Natural killer cell (primary cell): ENCODE measurements around the gene B3GALT6. TPM values are rescaled to one million over a fixed set of nuclear protein-coding genes. Genes with fewer than 3 reads are reported as not detected.

Experiments used
- ATAC-seq, 3 donors: fragments of 150-1000 bp in 2 of 3; fragments of 200-7000 bp in 1 of 3; cut with Tn5 transposase; 1 replicate in 1 of 3; 2 replicates in 2 of 3; pipeline ENCODE4 v1.10.0; 2021; ENCODE audit warnings: mild to moderate bottlenecking in 2 of 3, moderate library complexity in 2 of 3
- DNase-seq, 2 donors: peaks; one replicate each; pipeline versions ENCODE4 v3.0.0 to v3.0.0-alpha.2; 2013 to 2021; ENCODE audit warnings: mixed read lengths in 1 of 2
- H3K27ac ChIP-seq: one replicate; pipeline ENCODE4 v1.5.1; 2013; ENCODE audit warnings: mild to moderate bottlenecking, low read length
- H3K27me3 ChIP-seq: one replicate; pipeline ENCODE4 v1.6.1; 2013; ENCODE audit warnings: low read length; ENCODE audit not compliant: control insufficient read depth, insufficient read depth
- H3K36me3 ChIP-seq: one replicate; pipeline ENCODE4 v1.6.1; 2013; ENCODE audit warnings: low read length; ENCODE audit not compliant: control insufficient read depth, insufficient read depth
- H3K4me1 ChIP-seq: one replicate; pipeline ENCODE4 v1.6.1; 2013; ENCODE audit warnings: low read length; ENCODE audit not compliant: control insufficient read depth, insufficient read depth
- H3K4me3 ChIP-seq: one replicate; pipeline ENCODE4 v1.5.1; 2013; ENCODE audit warnings: low read length
- H3K9me3 ChIP-seq: one replicate; pipeline ENCODE4 v1.6.1; 2013; ENCODE audit warnings: low read length; ENCODE audit not compliant: control insufficient read depth, insufficient read depth
- H3K27ac Mint-ChIP-seq, 2 donors: one replicate each; pipeline ENCODE4 v1.8.0; 2022; ENCODE audit warnings: mild to moderate bottlenecking in 2 of 2, mixed read lengths in 2 of 2, moderate library complexity in 1 of 2
- H3K27me3 Mint-ChIP-seq, 2 donors: one replicate each; pipeline ENCODE4 v1.8.0; 2022; ENCODE audit warnings: low read depth in 2 of 2, mixed read lengths in 2 of 2
- H3K36me3 Mint-ChIP-seq: one replicate; pipeline ENCODE4 v1.8.0; 2022; ENCODE audit warnings: mixed read lengths
- H3K4me1 Mint-ChIP-seq, 2 donors: one replicate each; pipeline ENCODE4 v1.8.0; 2022; ENCODE audit warnings: mixed read lengths in 2 of 2
- H3K4me3 Mint-ChIP-seq: one replicate; pipeline ENCODE4 v1.8.0; 2022; ENCODE audit warnings: mild to moderate bottlenecking, moderate library complexity, mixed read lengths
- H3K9me3 Mint-ChIP-seq, 2 donors: one replicate each; pipeline ENCODE4 v1.8.0; 2022; ENCODE audit warnings: mixed read lengths in 2 of 2
- WGBS: methylation state at CpG from one replicate; pipeline ENCODE4 v1.1.7; 2013; ENCODE audit warnings: missing lambda C conversion rate; ENCODE audit not compliant: insufficient coverage; 5-methylcytosine and 5-hydroxymethylcytosine counted together
- intact Hi-C: fragments of 100-400 bp; cut with micrococcal nuclease; formaldehyde crosslinking; loops from one replicate; pipeline ENCODE4 v1.14.2; 2022
- total RNA-seq, 4 donors: library from RNA; stranded (reverse); fragments of 120-200 nt in 1 of 4; gene quantifications; one replicate each; pipeline versions ENCODE4 v1.2.3 to v1.2.4, GENCODE V29; 2013 to 2022
- TF ChIP-seq, protein P1 (sequence below): fragments of 200-600 bp; IDR thresholded peaks from one replicate; pipeline ENCODE4 v1.8.0; 2022; ENCODE audit warnings: antibody characterized with exemption

B3GALT6 gene
- total RNA-seq, 3 donors from 2014 or later (not counting 1 experiment from before 2014, with no cell fraction given) = 13.7 to 16.5 (median 16.3) TPM

DNA sequence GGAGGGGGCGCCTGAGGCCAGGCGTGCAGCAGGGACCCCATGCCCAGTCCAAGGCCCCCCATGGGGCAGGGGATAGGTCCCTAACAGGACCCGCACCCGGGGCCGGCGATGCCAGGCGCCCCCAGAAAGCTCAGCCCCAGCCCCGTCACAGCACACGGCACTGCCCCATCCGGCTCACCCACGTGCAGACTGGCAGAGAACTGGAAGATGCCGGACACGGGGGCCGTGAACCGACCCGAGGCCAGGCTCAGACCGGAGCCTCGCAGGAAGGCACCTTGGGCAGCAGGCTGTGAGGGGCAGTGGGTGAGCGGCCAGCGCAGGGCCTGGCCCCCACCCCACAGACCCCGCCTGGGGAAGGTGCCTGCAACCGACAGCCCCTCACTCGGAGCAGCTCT, 11.2 kb downstream of the B3GALT6 start:
- Mint-ChIP-seq H3K27ac (no peak overlapping the region), H3K4me1 (no peaks in the 10 kb centered on the region), H3K36me3 (no peaks in the 10 kb centered on the region), H3K9me3 (no peaks in the 10 kb centered on the region), H3K27me3 (no peaks in the 10 kb centered on the region), H3K4me3 (no peak overlapping the region)
- no peaks in the 10 kb centered on the region for H3K9me3 ChIP-seq
- no peak overlapping the region for H3K27ac ChIP-seq
- ATAC-seq (no peak), DNase-seq (no peak)
- peaks cover 2% of the 10 kb centered on the region for H3K4me1 ChIP-seq
- peaks cover 13% of the 10 kb centered on the region for H3K27me3 ChIP-seq
- intact Hi-C loops = no loop called here
- no peak overlapping the region for H3K4me3 ChIP-seq
- 91% methylated on average over 23 of the region's 23 CpGs for WGBS
- no peaks in the 10 kb centered on the region for H3K36me3 ChIP-seq
- TF ChIP-seq, protein P1, sequence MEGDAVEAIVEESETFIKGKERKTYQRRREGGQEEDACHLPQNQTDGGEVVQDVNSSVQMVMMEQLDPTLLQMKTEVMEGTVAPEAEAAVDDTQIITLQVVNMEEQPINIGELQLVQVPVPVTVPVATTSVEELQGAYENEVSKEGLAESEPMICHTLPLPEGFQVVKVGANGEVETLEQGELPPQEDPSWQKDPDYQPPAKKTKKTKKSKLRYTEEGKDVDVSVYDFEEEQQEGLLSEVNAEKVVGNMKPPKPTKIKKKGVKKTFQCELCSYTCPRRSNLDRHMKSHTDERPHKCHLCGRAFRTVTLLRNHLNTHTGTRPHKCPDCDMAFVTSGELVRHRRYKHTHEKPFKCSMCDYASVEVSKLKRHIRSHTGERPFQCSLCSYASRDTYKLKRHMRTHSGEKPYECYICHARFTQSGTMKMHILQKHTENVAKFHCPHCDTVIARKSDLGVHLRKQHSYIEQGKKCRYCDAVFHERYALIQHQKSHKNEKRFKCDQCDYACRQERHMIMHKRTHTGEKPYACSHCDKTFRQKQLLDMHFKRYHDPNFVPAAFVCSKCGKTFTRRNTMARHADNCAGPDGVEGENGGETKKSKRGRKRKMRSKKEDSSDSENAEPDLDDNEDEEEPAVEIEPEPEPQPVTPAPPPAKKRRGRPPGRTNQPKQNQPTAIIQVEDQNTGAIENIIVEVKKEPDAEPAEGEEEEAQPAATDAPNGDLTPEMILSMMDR = no peak

DNA sequence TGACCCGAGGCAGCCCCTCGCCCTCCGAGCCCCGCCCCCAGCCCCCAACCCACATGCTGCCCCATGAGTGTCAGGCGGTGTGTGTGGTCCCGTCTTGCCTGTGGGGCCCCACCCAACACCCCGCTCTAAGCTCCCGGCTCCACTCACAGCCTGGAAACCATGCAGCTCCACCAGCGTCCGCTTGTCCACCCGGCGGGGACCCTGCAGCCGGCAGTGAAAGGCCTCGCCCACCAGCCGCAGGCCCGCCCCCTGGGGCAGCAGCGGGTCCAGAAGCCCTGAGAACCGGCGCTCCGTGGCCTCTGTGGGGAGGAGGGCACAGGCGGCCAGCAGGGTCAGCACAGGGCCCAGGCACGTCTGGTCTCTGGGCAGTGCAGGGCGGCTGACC, 11.8 kb downstream of the B3GALT6 start:
- WGBS = 88% methylated on average over 23 of the region's 23 CpGs
- intact Hi-C loops = no loop called here
- H3K4me1 Mint-ChIP-seq = no peaks in the 10 kb centered on the region

DNA sequence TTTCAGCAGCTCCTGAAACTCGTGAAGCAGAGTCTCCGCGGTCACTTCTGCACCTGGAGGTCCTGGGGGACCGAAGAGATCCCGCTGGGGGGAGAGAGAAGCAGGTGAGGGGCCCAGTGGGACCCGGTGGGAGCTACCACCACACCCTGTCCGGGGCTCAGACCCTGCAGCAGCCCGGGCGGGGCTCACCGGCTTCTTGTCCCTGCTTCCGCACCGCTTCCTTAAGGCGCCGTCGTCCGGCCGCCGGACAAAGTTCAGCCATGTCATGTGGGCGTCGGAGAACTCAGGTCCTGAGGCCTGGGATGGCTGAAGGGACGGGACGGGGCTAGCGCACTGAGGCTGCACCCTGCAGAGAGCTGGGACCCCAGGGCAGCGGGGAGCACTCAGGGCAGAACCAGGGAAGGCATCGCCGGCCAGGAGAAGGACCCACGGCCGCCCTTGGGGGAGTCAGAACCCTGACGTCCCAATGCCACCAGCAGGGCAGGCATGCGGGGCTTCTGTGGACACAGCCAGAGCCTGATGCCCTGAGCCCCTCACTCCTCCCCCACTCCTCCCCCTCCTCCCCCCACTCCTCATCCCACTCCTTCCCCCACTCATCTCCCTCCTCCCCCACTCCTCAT, 12.3 kb downstream of the B3GALT6 start:
- WGBS = 91% methylated on average over 30 of the region's 30 CpGs
- ATAC-seq (no peak), DNase-seq (no peak)
- Mint-ChIP-seq H3K27ac (no peak overlapping the region), H3K27me3 (no peaks in the 10 kb centered on the region), H3K4me3 (no peak overlapping the region), H3K4me1 (no peaks in the 10 kb centered on the region), H3K36me3 (no peaks in the 10 kb centered on the region), H3K9me3 (no peaks in the 10 kb centered on the region)
- no peak overlapping the region for H3K27ac ChIP-seq
- peaks cover 2% of the 10 kb centered on the region for H3K4me1 ChIP-seq
- intact Hi-C loops = no loop called here
- H3K9me3 ChIP-seq = no peaks in the 10 kb centered on the region
- no peaks in the 10 kb centered on the region for H3K36me3 ChIP-seq
- H3K27me3 ChIP-seq = peaks cover 13% of the 10 kb centered on the region
- H3K4me3 ChIP-seq = no peak overlapping the region
- TF ChIP-seq, protein P1 = no peak

More for the DNA sequence above, 11.8 kb downstream of the B3GALT6 start:
- Mint-ChIP-seq H3K4me3 (no peak overlapping the region), H3K9me3 (no peaks in the 10 kb centered on the region), H3K27me3 (no peaks in the 10 kb centered on the region), H3K27ac (no peak overlapping the region), H3K36me3 (no peaks in the 10 kb centered on the region)
- H3K36me3 ChIP-seq = no peaks in the 10 kb centered on the region
- no peak overlapping the region for H3K4me3 ChIP-seq
- peaks cover 2% of the 10 kb centered on the region for H3K4me1 ChIP-seq
- ATAC-seq = no peak
- TF ChIP-seq, protein P1 = no peak
- DNase-seq = no peak
- no peaks in the 10 kb centered on the region for H3K9me3 ChIP-seq
- peaks cover 13% of the 10 kb centered on the region for H3K27me3 ChIP-seq
- no peak overlapping the region for H3K27ac ChIP-seq
